GF-D8 (cell line): Measurements from ENCODE around the gene LINC00305.

Experiments
- DNase-seq: peaks from one replicate; lab custom pipeline; 2025; lab: John Stamatoyannopoulos, UW

Gene LINC00305

DNA sequence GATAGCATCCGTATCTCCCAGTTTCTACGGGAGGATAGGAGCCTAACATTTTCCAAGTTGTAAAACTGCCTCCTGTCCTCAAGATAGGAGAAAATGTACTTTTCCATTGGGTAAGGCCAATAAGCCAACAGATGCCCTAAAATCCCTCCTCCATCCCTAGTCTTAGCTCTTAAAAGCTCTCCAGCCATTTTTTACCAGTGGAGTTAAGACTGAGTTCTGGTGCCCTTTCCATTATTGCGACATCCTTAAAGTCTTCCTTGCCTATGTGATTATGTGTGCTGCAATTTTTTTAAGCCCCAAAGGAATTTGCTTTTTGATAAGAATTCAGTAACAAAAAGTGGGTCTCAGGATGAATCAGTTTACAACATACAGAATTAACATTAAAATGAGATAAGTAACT, 33.0 kb downstream of the LINC00305 start:
- no peak for DNase-seq

DNA sequence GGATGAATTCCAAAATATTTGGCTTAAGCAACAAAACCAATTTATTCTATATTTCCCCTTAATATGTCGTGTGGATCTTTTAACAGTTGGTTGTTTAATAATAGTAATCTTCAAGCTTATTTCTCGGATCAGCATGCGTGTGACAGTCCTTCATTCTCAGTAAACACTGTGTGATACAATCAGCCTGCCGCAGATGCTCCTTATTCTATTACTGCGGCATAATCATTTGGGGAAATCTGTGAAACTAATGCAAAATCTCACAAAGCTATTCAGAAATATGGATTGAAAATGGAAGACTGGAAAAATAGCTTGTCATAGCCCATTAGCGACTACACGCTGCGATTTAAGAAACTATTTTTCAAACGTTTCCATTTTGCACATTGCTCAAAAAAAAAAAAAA, 36.9 kb downstream of the LINC00305 start:
- DNase-seq: no peak

DNA sequence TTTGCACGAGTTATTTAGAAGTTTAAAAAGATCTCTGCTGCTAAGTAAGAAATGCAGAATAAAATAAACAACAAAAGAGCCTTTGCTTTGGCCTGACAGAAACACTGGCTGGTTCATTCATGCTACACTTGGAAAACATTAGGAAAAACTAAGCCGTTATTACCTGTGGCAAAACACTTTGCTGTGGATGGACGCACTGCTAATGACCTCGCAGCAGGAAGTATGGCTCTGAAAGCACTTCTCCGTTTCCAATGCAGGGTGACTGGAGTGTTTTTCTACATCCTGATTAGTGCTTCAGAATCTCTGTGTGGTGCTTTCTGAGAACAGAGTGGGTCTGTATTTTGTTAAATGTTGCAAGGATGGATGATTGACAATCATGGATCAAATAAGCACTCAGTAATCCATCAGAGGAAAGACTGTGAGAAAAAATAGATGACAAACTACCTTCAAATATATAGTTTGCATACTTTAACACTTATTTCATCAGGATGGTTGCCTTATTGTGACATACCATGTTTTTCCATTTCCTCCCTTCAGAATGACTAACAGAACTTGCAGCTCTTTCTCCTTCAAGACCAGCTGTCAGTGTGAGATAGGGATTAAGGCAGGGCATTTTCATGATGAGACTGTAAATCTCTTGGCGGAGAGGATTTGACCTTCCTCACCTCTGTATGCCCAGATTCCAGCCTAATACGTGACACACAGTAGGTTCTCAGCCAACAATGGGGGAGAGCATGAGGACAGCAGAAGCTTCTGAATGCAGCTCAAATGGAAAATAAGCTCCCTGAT, 38.0 kb downstream of the LINC00305 start:
- no peak for DNase-seq

DNA sequence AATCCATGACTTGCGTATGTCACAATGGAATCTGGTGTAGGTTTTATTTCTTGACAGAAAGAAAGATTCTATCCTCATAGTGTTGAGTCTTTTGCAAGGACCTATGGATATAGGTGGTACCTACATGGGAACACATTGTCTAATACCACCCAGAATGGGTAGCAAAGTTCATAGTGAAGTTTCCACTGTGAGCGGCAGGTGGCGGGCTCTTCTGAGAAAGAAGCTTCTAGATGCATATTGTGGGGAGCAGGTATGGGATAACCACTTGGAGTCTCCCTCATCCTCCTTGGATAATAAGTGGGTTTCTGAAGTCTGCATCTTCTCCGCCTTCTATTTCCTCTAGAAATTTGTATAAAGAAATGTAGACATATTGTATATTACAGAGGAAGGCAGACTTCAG, 44.9 kb downstream of the LINC00305 start:
- DNase-seq: no peak

DNA sequence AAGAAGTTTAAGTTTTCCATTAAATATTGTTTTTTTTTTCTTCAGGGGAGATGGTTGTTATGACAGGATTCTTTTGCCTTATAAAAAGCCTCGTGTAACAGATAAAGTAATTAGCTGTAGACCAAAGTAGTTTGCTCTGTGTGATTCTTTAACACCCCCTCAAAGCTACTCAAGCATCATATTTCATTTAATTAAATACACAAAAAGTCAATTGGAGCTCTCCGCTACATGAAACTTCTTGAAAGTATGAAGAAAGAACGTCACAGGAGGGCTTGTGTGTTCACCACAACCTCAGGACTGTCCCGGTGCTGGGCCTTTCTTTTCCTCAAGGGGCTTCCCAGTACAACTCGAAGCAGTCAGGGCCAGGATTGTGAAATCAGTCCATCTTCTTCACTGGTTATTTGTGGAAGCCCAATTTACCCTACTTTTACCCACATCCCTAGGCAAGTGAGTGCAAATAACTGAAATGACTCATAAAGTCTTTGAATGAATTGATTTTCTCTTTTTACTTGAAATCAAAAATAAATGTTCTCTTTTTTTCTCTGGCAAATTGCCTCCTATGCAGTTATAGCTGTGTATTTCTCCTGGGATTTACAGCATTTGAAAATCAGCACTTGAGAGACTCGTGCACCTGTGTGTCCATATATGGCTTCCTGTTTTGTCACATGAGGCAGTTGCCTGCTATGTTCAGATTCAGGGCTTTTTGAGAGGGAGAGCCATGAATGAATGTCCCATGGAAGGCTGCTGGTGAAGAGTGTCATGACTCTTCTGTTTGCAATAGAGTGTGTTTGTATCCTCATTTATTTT, 48.6 kb downstream of the LINC00305 start:
- DNase-seq: no peak

DNA sequence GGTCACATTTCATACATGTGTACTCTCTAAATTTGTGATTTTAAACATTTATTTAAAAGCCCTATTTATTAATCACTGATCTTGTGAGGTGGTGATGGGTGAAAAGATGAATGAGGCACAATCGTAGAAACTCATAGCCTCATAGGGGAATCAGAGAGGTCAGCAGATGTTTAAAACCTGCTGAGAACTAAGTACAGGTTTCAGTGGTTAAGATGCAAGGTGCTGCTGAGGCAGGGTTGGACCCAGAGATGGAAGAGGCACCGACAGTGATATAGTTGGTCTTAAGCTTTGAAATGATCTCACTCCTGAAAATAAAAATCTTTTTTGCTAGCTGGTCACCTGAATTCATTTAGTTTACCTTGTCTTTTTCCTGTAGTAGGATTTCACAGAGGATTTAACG, 49.6 kb downstream of the LINC00305 start:
- DNase-seq: no peak

DNA sequence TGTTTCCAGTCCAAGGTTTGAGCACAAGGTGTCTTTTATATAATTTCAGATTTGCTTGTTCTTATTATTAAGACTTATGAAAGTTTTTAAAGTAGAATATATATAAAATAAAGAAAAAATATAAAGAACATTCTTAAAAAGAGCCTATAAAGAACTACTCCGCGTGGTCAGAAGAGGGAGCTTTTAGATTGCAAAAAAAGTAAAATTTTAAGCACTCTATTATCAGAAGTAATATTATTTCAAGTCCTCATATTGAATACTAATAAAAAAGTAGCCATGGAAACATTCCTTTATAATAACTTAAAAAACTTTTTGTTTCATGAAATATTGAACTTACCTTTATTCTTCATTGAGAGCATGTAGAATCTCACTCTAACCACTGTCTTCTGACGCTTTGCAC, 51.4 kb downstream of the LINC00305 start:
- no peak for DNase-seq

DNA sequence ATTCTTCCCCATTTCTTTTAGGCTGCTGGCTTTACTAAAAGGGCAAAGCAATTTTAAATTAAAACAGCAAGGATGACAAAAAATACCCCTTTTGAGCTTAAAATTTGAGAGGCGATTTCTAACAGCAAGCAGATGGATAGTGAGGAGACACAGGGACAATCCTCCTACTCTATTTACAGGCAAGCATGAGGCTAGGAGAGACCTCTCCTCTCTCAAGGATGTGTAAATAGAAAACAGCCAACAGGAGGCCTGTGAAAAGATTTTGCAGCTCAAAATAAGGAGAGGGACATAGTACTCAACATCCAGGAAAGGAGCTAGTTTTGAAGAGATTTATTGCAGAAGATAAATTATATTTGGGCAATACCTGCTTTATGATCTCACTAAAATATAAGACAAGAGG, 53.8 kb downstream of the LINC00305 start:
- DNase-seq: no peak

DNA sequence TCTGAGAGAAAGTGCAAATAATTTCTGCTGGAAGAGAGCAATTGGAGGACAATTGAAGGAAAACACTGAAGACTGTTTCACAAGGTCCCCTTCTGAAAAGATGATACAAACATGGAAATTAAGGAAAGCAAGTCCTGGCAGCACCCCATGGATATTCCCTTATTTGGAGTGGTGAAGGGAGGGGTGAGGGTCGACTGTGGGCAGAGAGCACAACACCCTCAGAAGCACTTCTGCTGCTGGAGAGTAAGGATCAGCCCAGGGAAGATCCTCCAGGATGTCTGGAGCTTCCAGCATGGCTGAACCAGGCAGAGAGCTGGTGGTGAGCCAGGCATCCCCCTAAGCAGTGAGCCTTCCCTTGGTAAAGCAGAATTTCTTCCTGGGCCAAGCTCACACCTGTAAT, 54.7 kb downstream of the LINC00305 start:
- DNase-seq: no peak

DNA sequence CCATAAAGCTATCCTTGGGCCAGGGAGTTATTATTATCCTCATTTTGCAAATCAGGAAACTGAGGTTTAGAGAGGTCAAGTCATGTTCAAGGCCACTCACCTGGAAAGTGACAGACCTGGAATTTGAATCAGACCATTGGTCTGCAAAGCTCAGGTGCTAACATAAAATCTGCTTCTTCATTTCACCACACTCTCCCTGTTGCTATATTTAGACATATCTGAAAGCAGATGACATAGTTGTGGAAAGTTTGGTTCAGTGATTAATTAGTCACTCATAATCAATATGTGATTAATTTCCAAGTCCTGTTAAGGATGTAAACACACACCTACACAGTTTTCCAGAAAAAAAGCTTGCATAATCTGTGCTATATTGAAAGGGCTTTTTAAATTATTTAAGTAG, 57.4 kb downstream of the LINC00305 start:
- no peak for DNase-seq

DNA sequence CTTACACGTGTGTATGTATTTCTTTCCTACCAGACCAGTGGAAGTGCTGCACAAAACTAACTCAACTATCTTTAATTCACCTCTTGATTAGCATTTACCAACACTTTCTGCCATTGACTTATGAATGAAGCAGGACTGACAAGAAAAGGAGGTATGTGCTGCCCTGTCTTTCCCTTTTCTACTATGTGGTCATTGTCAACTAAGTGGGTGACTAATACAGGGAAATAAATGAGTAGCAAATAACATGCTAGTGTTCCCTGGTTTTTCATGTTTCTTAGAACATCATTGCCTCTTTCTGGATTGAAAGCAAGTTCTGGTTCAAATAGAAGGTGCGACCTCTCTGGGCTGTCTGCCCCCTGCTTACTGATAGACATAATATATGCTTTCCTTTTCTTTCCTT, 58.0 kb downstream of the LINC00305 start:
- DNase-seq: no peak

DNA sequence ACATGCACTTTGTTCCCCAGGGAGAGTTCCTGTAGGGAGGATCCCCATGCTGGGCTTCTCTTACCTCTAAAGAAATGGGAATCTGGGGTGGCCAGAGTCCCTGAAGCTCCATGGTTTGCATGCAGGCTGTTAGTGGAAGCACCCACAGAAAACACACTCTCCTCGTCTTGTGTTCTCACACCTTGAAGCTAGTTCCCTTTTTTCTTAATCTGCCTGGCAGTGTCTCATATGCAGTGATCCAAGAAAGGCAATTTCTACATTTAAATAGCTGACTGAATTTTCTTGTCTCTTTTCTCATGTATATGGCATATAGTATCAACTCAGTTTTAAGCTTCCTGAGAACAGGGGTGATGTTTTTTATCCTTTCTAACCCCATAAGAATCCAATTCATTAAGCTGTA, 65.0 kb downstream of the LINC00305 start:
- DNase-seq: no peak

DNA sequence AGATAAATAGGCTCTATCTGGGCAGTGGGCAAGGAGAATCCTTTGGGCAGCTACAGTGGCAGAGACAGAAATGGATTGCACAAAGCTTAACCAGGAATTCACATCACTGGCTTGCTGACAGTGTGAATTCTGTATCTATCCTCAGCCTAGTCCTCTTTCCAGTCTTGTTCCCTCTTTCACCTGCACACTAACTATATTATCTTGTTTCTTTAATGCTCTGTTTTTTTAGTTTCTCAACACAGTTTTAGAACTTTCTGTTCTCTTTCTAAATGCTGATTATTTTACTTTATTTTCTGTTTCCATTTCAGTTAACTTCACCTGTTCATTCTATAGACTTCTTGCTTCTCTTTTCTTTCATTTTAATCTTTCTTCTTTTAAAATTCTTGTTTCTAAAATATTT, 66.4 kb downstream of the LINC00305 start:
- no peak for DNase-seq

DNA sequence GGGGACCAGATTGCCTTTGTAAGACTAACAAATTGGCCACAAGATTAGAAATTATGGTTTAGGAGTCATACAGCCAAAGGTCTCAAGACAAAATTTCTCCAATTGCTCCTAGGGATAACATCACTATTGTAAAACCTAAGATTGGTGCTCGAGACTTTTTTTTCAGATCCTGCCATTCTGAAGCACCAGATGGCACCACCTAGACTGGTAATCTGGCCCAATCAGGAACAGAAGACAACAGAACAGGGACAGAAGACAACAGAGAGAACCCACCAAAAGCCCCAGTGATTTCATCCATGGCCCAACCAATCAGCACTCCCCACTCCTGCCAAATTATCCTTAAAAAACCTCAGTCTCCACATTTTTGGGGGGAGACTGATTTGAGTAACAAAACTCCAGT, 66.8 kb downstream of the LINC00305 start:
- no peak for DNase-seq

DNA sequence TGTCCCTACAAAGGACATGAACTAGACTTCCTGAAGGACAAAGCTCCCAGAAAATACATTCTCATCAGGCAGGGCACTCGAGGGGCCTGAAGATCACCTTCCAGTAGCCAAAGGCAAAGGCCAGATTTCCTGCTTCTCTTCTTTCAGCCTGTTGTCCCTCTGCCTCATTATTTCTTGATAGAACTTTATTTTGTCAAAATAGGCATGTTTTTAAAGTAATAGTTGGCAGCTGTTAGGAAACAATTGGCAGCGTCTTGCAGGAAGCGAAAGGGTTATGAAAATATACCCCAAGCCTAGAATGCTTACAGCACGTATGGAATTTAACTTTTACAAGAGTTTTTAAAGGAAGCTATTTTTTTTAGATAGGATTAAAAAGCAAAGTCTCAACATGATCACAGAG, 74.9 kb downstream of the LINC00305 start:
- DNase-seq: no peak

DNA sequence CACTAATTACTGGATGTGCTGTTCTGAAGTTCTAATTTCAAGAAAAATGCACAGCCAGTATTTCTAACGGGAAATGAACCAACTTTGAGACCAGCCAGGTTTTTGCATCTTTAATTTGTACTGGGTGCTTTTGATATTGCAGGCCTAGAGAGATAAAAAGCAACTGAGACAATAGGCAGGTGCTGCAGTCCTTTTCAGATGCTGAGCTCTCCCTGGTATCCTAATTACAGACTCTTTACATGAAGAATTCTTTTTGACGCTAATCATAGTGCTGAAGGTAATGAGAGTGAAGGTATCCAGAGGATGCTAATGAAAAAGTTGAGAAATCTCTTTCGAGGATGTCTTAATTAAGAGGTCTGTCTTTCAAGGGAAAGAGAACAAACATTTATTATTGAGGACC, 93.9 kb downstream of the LINC00305 start:
- no peak for DNase-seq

DNA sequence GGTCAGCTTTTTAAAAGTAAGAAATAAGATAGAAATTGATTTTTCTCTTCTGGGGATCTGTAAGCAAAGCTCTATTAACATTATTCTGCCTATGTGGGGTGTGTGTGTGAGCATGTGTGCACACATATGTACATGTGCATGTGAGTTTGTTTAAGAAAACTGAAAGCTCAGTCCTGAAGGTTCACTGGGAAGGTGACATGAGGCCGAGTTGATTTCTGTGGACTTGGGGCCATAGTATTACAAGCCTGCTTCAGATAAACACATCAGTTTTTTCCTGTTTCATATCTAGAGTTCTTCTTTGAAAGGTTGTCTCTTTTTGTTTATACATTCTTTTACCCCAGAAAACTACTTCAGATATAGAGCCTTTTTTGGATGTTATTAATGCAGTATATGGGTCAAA, 95.6 kb downstream of the LINC00305 start:
- DNase-seq: no peak

DNA sequence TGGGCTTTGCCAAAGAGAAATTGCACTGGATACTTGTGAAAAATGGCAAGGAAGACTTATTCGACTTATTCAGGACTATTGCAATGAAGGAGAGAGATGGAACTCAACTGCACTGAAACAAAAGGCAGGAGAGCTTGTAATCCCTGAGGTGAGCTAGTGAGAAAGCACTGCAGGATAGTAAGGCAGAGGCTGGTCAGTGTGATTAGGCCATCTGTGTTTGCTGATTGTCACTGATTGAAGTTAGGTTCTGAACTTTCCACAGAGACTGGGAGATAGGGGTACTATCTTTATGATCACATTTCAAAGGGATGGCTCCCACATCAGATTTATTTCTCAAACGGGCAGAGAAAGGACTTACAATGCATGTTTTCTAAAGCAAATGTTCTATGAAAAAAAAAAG, 96.1 kb downstream of the LINC00305 start:
- DNase-seq: no peak

DNA sequence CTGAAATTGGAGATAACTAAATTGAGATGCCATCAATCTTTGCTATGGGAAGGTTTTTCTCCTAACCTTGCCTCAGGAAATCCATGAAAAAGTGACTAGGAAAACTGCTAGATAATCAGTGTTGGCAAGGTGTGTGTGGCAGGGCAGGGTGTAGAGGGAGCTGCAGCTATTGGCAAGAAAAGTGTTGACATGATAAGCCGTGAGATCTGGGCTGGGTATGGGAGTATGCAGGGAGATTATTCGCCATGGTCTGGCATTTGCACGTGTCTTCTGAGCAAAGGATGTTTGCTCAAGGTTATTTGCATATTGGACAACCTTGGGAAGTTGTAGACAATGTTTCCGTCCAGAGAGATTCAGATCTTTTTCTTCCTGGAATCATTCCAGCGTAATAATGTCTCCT, 104.3 kb downstream of the LINC00305 start:
- no peak for DNase-seq

DNA sequence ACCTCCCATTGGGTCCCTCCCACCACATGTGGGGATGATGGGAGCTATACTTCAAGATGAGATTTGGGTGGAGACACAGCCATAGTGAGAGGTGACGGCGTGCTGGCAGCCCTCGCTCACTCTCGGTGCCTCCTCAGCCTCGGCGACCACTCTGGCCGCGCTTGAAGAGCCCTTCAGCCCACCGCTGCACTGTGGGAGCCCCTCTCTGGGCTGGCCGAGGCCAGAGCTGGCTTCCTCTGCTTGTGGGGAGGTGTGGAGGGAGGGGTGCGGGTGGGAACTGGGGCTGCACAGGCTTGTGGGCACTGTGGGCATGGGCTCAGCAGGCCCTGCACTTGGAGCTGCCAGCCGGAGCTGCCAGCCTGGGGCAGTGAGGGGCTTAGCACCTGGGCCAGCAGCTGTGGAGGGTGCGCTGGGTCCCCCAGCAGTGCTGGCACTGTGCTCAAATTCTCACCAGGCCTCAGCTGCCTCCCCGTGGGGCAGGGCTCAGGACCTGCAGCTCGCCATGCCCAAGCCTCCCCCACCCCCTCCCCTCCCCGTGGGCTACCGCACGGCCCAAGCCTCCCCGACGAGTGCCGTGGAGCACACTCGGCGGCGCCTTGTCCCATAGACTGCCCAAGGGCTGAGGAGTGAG, 106.0 kb downstream of the LINC00305 start:
- no peak for DNase-seq

DNA sequence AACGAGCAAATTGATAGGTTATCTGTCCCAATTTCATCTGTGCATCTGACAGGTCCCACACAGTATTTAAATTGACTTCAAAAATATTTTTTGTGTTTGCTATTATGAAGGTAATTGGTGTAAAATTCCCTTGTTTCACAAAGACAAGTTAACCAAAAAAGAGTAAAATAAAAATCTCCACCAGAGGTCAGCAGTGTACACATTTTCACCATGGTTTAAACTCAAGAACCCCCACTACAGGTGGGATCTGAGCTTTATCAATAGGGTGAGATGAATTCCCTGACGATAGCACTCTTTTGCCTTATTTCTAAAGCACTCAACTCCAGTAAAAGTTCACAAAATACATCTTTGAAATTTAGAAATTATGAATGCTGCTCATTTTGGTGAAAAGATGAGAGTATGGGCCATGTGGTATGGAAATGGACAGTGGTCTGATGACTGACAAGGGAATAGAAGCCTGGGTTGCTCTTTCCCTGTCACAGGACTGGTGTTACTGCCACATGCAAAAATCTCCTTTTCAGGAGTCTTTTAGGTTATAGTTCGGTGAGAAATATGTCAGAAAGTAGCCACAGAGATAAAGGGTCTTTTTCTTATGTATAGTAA, 111.0 kb downstream of the LINC00305 start:
- DNase-seq: no peak

DNA sequence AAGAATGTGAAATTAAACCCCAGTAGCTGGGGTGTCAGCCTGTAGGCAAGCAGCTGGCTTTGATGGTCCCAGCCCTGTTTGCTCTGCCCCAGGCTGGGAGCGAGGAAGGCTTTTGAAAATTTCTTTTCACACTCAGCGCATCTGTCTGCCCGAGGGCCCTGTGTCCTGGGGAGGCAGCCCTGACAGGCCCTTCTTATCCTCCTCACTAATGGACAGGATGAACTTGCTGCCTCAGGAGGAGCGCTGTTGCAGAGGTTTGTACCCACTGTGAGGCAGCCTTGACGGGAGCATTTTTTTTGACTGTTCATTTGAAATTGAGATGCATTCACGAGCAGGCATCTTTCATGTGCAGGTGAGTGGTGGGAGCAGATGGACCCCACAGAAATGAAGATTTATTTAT, 116.6 kb downstream of the LINC00305 start:
- DNase-seq: no peak

DNA sequence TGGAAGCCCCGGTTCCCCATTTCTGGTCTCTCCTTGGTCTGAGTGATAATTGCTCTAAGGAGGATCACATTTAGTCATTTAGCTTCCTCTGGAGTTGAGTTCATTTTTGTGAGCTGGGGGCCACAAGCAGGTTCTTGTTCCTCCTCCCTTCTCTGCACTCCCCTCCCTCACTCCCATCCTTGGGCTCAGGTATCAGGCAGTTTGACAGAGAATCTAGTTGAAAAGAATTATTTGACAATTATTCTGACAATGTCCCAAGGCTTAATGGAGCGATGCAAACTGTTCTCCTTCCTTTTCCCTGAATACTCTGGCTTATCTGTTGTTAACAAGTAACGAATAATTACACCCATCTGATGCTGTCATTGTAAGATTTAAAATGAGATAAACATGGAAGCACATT, 117.5 kb downstream of the LINC00305 start:
- no peak for DNase-seq
